ENCODE results near the gene PTCSC3.

The PTCSC3 gene

GRCh38 chr14:36087411-36087810, 89.1 kb downstream of the PTCSC3 start:
- no peaks in the 10 kb centered on the region for H3K27me3 ChIP-seq (ENCODE audit: control insufficient read depth, low read length)
- H3K4me1 ChIP-seq (ENCODE audit: control insufficient read depth, low read length) = no peaks in the 10 kb centered on the region
- no peak overlapping the region for H3K4me3 ChIP-seq (ENCODE audit: low read length)
- no peaks in the 10 kb centered on the region for H3K9me2 ChIP-seq (replicated peaks; ENCODE audit: control insufficient read depth, low read length)
- no peaks in the 10 kb centered on the region for H3K79me2 ChIP-seq (ENCODE audit: control insufficient read depth, low read length)
- no peaks in the 10 kb centered on the region for H4K20me1 ChIP-seq (ENCODE audit: control insufficient read depth, insufficient read depth, low read depth, low read length)
- H3K9me3 ChIP-seq (ENCODE audit: control insufficient read depth, insufficient read depth, low read length) = no peaks in the 10 kb centered on the region
- H3F3A ChIP-seq (ENCODE audit: control insufficient read depth, insufficient read depth) = no peaks in the 10 kb centered on the region
- no peak for TF ChIP-seq CTCF (IDR thresholded peaks at IDR 0.05; ENCODE audit: low read depth, low read length, poor library complexity, severe bottlenecking)
- no peak for TF ChIP-seq EZH2phosphoT487 (IDR thresholded peaks at IDR 0.05; ENCODE audit: borderline replicate concordance, low read length)
- H3K27ac ChIP-seq (ENCODE audit: low read depth, low read length) = no peak overlapping the region
- no peak overlapping the region for H3K4me2 ChIP-seq (ENCODE audit: low read length)
- H3K36me3 ChIP-seq (ENCODE audit: control insufficient read depth, low read length) = no peaks in the 10 kb centered on the region

- no peaks in the 10 kb centered on the region for H3K9me3 ChIP-seq (ENCODE audit: control insufficient read depth, insufficient read depth, low read length)
- no peaks in the 10 kb centered on the region for H3K4me1 ChIP-seq (ENCODE audit: control insufficient read depth, low read length)
- TF ChIP-seq CTCF (IDR thresholded peaks at IDR 0.05; ENCODE audit: low read depth, low read length, poor library complexity, severe bottlenecking) = no peak
- TF ChIP-seq EZH2phosphoT487 (IDR thresholded peaks at IDR 0.05; ENCODE audit: borderline replicate concordance, low read length) = no peak
These were observed 89.7 kb downstream of the PTCSC3 start for GRCh38 chr14:36086629-36087395.

GRCh38 chr14:36085861-36086260, 90.7 kb downstream of the PTCSC3 start:
- Histone ChIP-seq H3K4me3 (ENCODE audit: low read length) (no peak overlapping the region), H3K9me3 (ENCODE audit: control insufficient read depth, insufficient read depth, low read length) (no peaks in the 10 kb centered on the region), H3K27ac (ENCODE audit: low read depth, low read length) (no peak overlapping the region), H3K27me3 (ENCODE audit: control insufficient read depth, low read length) (no peaks in the 10 kb centered on the region), H4K20me1 (ENCODE audit: control insufficient read depth, insufficient read depth, low read depth, low read length) (no peaks in the 10 kb centered on the region), H3K4me1 (ENCODE audit: control insufficient read depth, low read length) (no peaks in the 10 kb centered on the region), H3K9me2 (replicated peaks; ENCODE audit: control insufficient read depth, low read length) (no peaks in the 10 kb centered on the region), H3K79me2 (ENCODE audit: control insufficient read depth, low read length) (no peaks in the 10 kb centered on the region), H3K4me2 (ENCODE audit: low read length) (no peak overlapping the region), H3K36me3 (ENCODE audit: control insufficient read depth, low read length) (no peaks in the 10 kb centered on the region), H3F3A (ENCODE audit: control insufficient read depth, insufficient read depth) (no peaks in the 10 kb centered on the region)
- TF ChIP-seq EZH2phosphoT487 (IDR thresholded peaks at IDR 0.05; ENCODE audit: borderline replicate concordance, low read length) (no peak), CTCF (IDR thresholded peaks at IDR 0.05; ENCODE audit: low read depth, low read length, poor library complexity, severe bottlenecking) (no peak)

More at GRCh38 chr14:36086629-36087395, 89.7 kb downstream of the PTCSC3 start:
- H3K4me2 ChIP-seq (ENCODE audit: low read length) = no peak overlapping the region
- H3K27ac ChIP-seq (ENCODE audit: low read depth, low read length) = no peak overlapping the region
- H4K20me1 ChIP-seq (ENCODE audit: control insufficient read depth, insufficient read depth, low read depth, low read length) = no peaks in the 10 kb centered on the region
- H3K9me2 ChIP-seq (replicated peaks; ENCODE audit: control insufficient read depth, low read length) = no peaks in the 10 kb centered on the region
- no peaks in the 10 kb centered on the region for H3F3A ChIP-seq (ENCODE audit: control insufficient read depth, insufficient read depth)
- no peak overlapping the region for H3K4me3 ChIP-seq (ENCODE audit: low read length)
- H3K36me3 ChIP-seq (ENCODE audit: control insufficient read depth, low read length) = no peaks in the 10 kb centered on the region
- H3K27me3 ChIP-seq (ENCODE audit: control insufficient read depth, low read length) = no peaks in the 10 kb centered on the region
- H3K79me2 ChIP-seq (ENCODE audit: control insufficient read depth, low read length) = no peaks in the 10 kb centered on the region

Data from DOHH2 (cell line).